Fibroblast of skin of left biceps (primary cell): ENCODE results near the gene KMT2C.
"Not testable (repeated sequence)": the region's sequence is repeated elsewhere in the genome, so short reads cannot be mapped to it uniquely, and the experiment has no call there.

Source experiments
- DNase-seq, 2 experiments: peaks; one replicate each; pipeline ENCODE4 v3.0.0-alpha.2; 2013; ENCODE audit warnings: low read depth in 2 of 2

The KMT2C gene

GRCh38 chr7:152403726-152404125, 32.1 kb downstream of the KMT2C start:
- DNase-seq = no peak

GRCh38 chr7:152402384-152403250, 33.2 kb downstream of the KMT2C start:
- no peak for DNase-seq

- no peak for DNase-seq
Measured at GRCh38 chr7:152399344-152399743, 36.5 kb downstream of the KMT2C start.

GRCh38 chr7:152395112-152395511, 40.7 kb downstream of the KMT2C start:
- DNase-seq = no peak

- DNase-seq = peak in 1 of 2 experiments; percentile 24
Measured at GRCh38 chr7:152394214-152394613, 41.6 kb downstream of the KMT2C start.

GRCh38 chr7:152392254-152392653, 43.5 kb downstream of the KMT2C start:
- DNase-seq = no peak

- not testable (repeated sequence) for DNase-seq
Measured at GRCh38 chr7:152386136-152386764, 49.6 kb downstream of the KMT2C start.

GRCh38 chr7:152384235-152385200, 51.3 kb downstream of the KMT2C start:
- DNase-seq = not testable (repeated sequence)

- DNase-seq = peak; percentile 67 to 70
Measured at GRCh38 chr7:152383341-152384234, 52.2 kb downstream of the KMT2C start.

- no peak for DNase-seq
Measured at GRCh38 chr7:152382244-152382643, 53.6 kb downstream of the KMT2C start.

GRCh38 chr7:152380931-152381578, 54.7 kb downstream of the KMT2C start:
- DNase-seq = not testable (repeated sequence)

GRCh38 chr7:152378497-152378896, 57.3 kb downstream of the KMT2C start:
- DNase-seq = not testable (repeated sequence)

GRCh38 chr7:152376716-152377484, 58.9 kb downstream of the KMT2C start:
- DNase-seq = not testable (repeated sequence)

- no peak for DNase-seq
Measured at GRCh38 chr7:152370297-152370696, 65.5 kb downstream of the KMT2C start.

GRCh38 chr7:152369518-152369917, 66.3 kb downstream of the KMT2C start:
- DNase-seq = no peak

- no peak for DNase-seq
Measured at GRCh38 chr7:152367170-152367569, 68.6 kb downstream of the KMT2C start.

- no peak for DNase-seq
Measured at GRCh38 chr7:152366662-152367061, 69.1 kb downstream of the KMT2C start.

- no peak for DNase-seq
Measured at GRCh38 chr7:152365982-152366603, 69.7 kb downstream of the KMT2C start.

GRCh38 chr7:152363798-152364197, 72.0 kb downstream of the KMT2C start:
- DNase-seq = no peak
